G401.6 (cell line): Measurements from ENCODE around the gene HEMGN.

Experiments used
- FAIRE-seq: peaks from 2 replicates; lab custom pipeline; 2012; peaks lifted over from hg19 to GRCh38; lab: Jason Lieb, UNC

Gene HEMGN

GRCh38 chr9:97895211-97895610, 42.8 kb downstream of the HEMGN start:
- FAIRE-seq, result no peak

- no peak for FAIRE-seq
These were observed 45.6 kb downstream of the HEMGN start for GRCh38 chr9:97892421-97892820.

- no peak for FAIRE-seq
These were observed 46.2 kb downstream of the HEMGN start for GRCh38 chr9:97891736-97892135.

GRCh38 chr9:97889941-97890887, 47.8 kb downstream of the HEMGN start:
- no peak for FAIRE-seq

- no peak for FAIRE-seq
These were observed 57.6 kb downstream of the HEMGN start for GRCh38 chr9:97880336-97880735.
